Spleen (tissue), 11 donors: ENCODE data around the gene COL6A3. TPM values are rescaled to one million over a fixed set of nuclear protein-coding genes. Genes with fewer than 3 reads are reported as not detected.
"Not testable (repeated sequence)": the region's sequence is repeated elsewhere in the genome, so short reads cannot be mapped to it uniquely, and the experiment has no call there.

ENCODE experiments used
- DNase-seq: peaks from one replicate; pipeline ENCODE4 v3.0.0-alpha.2; 2020
- H3K27ac ChIP-seq, 8 donors: fragments of 200-600 bp; sonication (generic) in 7 of 8; 1 replicate in 4 of 8; 2 replicates in 4 of 8; pipeline versions ENCODE4 v1.5.0 to v1.8.0; 2016 to 2021; ENCODE audit warnings: inconsistent platforms in 4 of 8, mild to moderate bottlenecking in 4 of 8, moderate library complexity in 1 of 8
- H3K27me3 ChIP-seq, 7 donors: fragments of 200-600 bp; sonication (generic) in 6 of 7; replicated peaks in 1 of 7; 1 replicate in 4 of 7; 2 replicates in 3 of 7; pipeline versions ENCODE4 v1.5.0 to v1.8.0; 2016 to 2021; ENCODE audit warnings: inconsistent platforms in 3 of 7, mild to moderate bottlenecking in 1 of 7
- H3K36me3 ChIP-seq, 6 donors: fragments of 200-600 bp; sonication (generic) in 5 of 6; 1 replicate in 4 of 6; 2 replicates in 2 of 6; pipeline versions ENCODE4 v1.5.0 to v1.8.0; 2016 to 2021; ENCODE audit warnings: inconsistent platforms in 2 of 6
- H3K4me1 ChIP-seq, 6 donors: fragments of 200-600 bp; sonication (generic) in 5 of 6; 1 replicate in 3 of 6; 2 replicates in 3 of 6; pipeline versions ENCODE4 v1.5.0 to v1.8.0; 2016 to 2021; ENCODE audit warnings: inconsistent platforms in 3 of 6
- H3K4me3 ChIP-seq, 8 donors: fragments of 200-600 bp; sonication (generic) in 7 of 8; 1 replicate in 4 of 8; 2 replicates in 4 of 8; pipeline versions ENCODE4 v1.5.0 to v1.8.0; 2016 to 2021; ENCODE audit warnings: inconsistent platforms in 4 of 8, mild to moderate bottlenecking in 4 of 8, moderate library complexity in 2 of 8
- H3K9me3 ChIP-seq, 8 donors: fragments of 200-600 bp; sonication (generic) in 7 of 8; 1 replicate in 4 of 8; 2 replicates in 4 of 8; pipeline versions ENCODE4 v1.5.0 to v1.8.0; 2016 to 2021; ENCODE audit warnings: inconsistent platforms in 4 of 8
- CTCF ChIP-seq, 11 experiments: fragments of 200-600 bp in 7 of 11; fragments of 450-650 bp in 4 of 11; sonication (generic) in 4 of 11; IDR thresholded peaks in 8 of 11; conservative IDR thresholded peaks in 3 of 11; 1 replicate in 7 of 11; 2 replicates in 4 of 11; pipeline versions ENCODE4 v1.4.0 to v1.8.0; 2016 to 2021; ENCODE audit warnings: antibody characterized with exemption in 11 of 11, inconsistent platforms in 4 of 11, mild to moderate bottlenecking in 1 of 11
- POLR2A ChIP-seq, 3 donors: fragments of 450-650 bp; IDR thresholded peaks; one replicate each; pipeline ENCODE4 v1.5.1; 2017; ENCODE audit warnings: antibody characterized with exemption in 3 of 3, mild to moderate bottlenecking in 1 of 3
- POLR2AphosphoS5 ChIP-seq, 3 donors: sonication (generic); formaldehyde crosslinking; IDR thresholded peaks; one replicate each; pipeline ENCODE4 v1.5.1; 2017; ENCODE audit warnings: antibody characterized with exemption in 3 of 3
- WGBS, 5 donors: extraction: QIAGEN DNeasy Blood & Tissue Kit in 3 of 5; methylation state at CpG; one replicate each; pipeline versions ENCODE4 v1.1.5 to v1.1.7; 2013 to 2018; 5-methylcytosine and 5-hydroxymethylcytosine counted together
- intact Hi-C: fragments of 100-400 bp; cut with DNase I; formaldehyde crosslinking; loops from one replicate; pipeline ENCODE4 v1.15.0; 2023; ENCODE audit warnings: low total_unique reads
- polyA plus RNA-seq, 3 donors: library from polyadenylated mRNA; stranded (reverse); fragments of 200-250 nt; gene quantifications; one replicate each; pipeline ENCODE4 v1.2.1, GENCODE V29; 2013
- total RNA-seq, 7 donors: library from RNA; depleted of rRNA in 3 of 7; stranded (reverse); fragments of >200 nt in 3 of 7; fragmentation: NEBNext Ultra II Directional in 4 of 7; extraction: Animal tissue kit (Norgen Biotek cat#: 25700) in 4 of 7; gene quantifications; one replicate each; pipeline versions ENCODE4 v1.1.0 to v1.2.1, GENCODE V29; 2016 to 2021
- donor health status: healthy with polysubstance abuse.
- donor health status: DM: no; HTN: no; CAD: no; lungs with moderate emphysema.
- donor health status: DM: no; HTN: no; CAD: no.
- donor health status: Bipolar disorder and iron deficiency.
- donor health status: healthy.
- donor health status: DM: no; HTN: no; CAD: no.
- donor health status: DM: yes; HTN: yes; CAD: no.

The COL6A3 gene
- total and polyA plus RNA-seq, 10 donors, result 8.3 to 146 (median 65.4) TPM

GRCh38 chr2:237306787-237307170 lies 107.2 kb downstream of the COL6A3 start:
- Histone ChIP-seq H3K27me3 (peaks cover 0 to 7% (median 0%) of the 10 kb centered on the region in 7 donors), H3K27ac (peak overlapping the region in 1 of 8 donors; percentile 3), H3K4me1 (no peaks in the 10 kb centered on the region), H3K4me3 (no peak overlapping the region), H3K36me3 (no peaks in the 10 kb centered on the region), H3K9me3 (peaks cover 0 to 25% (median 16%) of the 10 kb centered on the region in 8 donors)
- 74 to 93% (median 85%) methylated on average over 3 of the region's 3 CpGs for WGBS, 5 donors
- DNase-seq, result no peak
- TF ChIP-seq CTCF (IDR thresholded peaks at IDR 0.05 in 8 of 11, conservative IDR thresholded peaks at IDR 0.05 in 3 of 11) (no peak), POLR2A (IDR thresholded peaks at IDR 0.05) (no peak), POLR2AphosphoS5 (IDR thresholded peaks at IDR 0.05) (no peak)
- intact Hi-C loops, result no loop called here

- H3K27ac ChIP-seq, result no peak overlapping the region
- intact Hi-C loops, result no loop called here
- peaks cover 0 to 25% (median 16%) of the 10 kb centered on the region in 8 donors for H3K9me3 ChIP-seq
- H3K27me3 ChIP-seq, result peaks cover 0 to 7% (median 0%) of the 10 kb centered on the region in 7 donors
- no peak overlapping the region for H3K4me3 ChIP-seq
- H3K36me3 ChIP-seq, result no peaks in the 10 kb centered on the region
- H3K4me1 ChIP-seq, result no peaks in the 10 kb centered on the region
- 66 to 88% (median 75%) methylated on average over 6 to 7 of the region's 7 CpGs for WGBS, 5 donors
- DNase-seq, result no peak
- TF ChIP-seq POLR2A (IDR thresholded peaks at IDR 0.05) (no peak), POLR2AphosphoS5 (IDR thresholded peaks at IDR 0.05) (no peak), CTCF (IDR thresholded peaks at IDR 0.05 in 8 of 11, conservative IDR thresholded peaks at IDR 0.05 in 3 of 11) (no peak)
These were observed 107.7 kb downstream of the COL6A3 start for GRCh38 chr2:237306083-237306786.

- DNase-seq, result no peak
- H3K36me3 ChIP-seq, result no peaks in the 10 kb centered on the region
- H3K4me3 ChIP-seq, result no peak overlapping the region
- TF ChIP-seq CTCF (IDR thresholded peaks at IDR 0.05 in 8 of 11, conservative IDR thresholded peaks at IDR 0.05 in 3 of 11) (no peak), POLR2AphosphoS5 (IDR thresholded peaks at IDR 0.05) (no peak), POLR2A (IDR thresholded peaks at IDR 0.05) (no peak)
- H3K4me1 ChIP-seq, result no peaks in the 10 kb centered on the region
- no peak overlapping the region for H3K27ac ChIP-seq
- peaks cover 0 to 8% (median 0%) of the 10 kb centered on the region in 7 donors for H3K27me3 ChIP-seq
- H3K9me3 ChIP-seq, result peaks cover 0 to 25% (median 16%) of the 10 kb centered on the region in 8 donors
- intact Hi-C loops, result no loop called here
These were observed 108.4 kb downstream of the COL6A3 start for GRCh38 chr2:237305579-237305978.

GRCh38 chr2:237304763-237305514 lies 109.0 kb downstream of the COL6A3 start:
- TF ChIP-seq POLR2AphosphoS5 (IDR thresholded peaks at IDR 0.05) (no peak), CTCF (IDR thresholded peaks at IDR 0.05 in 8 of 11, conservative IDR thresholded peaks at IDR 0.05 in 3 of 11) (no peak), POLR2A (IDR thresholded peaks at IDR 0.05) (no peak)
- intact Hi-C loops, result no loop called here
- H3K4me3 ChIP-seq, result no peak overlapping the region
- H3K9me3 ChIP-seq, result peaks cover 0 to 25% (median 16%) of the 10 kb centered on the region in 8 donors
- no peak for DNase-seq
- H3K4me1 ChIP-seq, result no peaks in the 10 kb centered on the region
- no peak overlapping the region for H3K27ac ChIP-seq
- H3K36me3 ChIP-seq, result no peaks in the 10 kb centered on the region
- 67 to 97% (median 74%) methylated on average over 2 of the region's 2 CpGs for WGBS, 5 donors
- peaks cover 0 to 10% (median 0%) of the 10 kb centered on the region in 7 donors for H3K27me3 ChIP-seq

- whole genome bisulfite sequencing, 5 donors, result 34 to 81% (median 65%) methylated on average over 1 of the region's 1 CpG
- Histone ChIP-seq H3K9me3 (peaks cover 0 to 25% (median 16%) of the 10 kb centered on the region in 8 donors), H3K27me3 (peaks cover 0 to 19% (median 0%) of the 10 kb centered on the region in 7 donors)
- H3K36me3 ChIP-seq, DNase-seq, H3K4me3 ChIP-seq, intact Hi-C loops, H3K27ac ChIP-seq, H3K4me1 ChIP-seq: not testable (repeated sequence)
These were observed 110.7 kb downstream of the COL6A3 start for GRCh38 chr2:237303244-237303643.
